Measurements from ENCODE around the gene SPTLC3.

DNA sequence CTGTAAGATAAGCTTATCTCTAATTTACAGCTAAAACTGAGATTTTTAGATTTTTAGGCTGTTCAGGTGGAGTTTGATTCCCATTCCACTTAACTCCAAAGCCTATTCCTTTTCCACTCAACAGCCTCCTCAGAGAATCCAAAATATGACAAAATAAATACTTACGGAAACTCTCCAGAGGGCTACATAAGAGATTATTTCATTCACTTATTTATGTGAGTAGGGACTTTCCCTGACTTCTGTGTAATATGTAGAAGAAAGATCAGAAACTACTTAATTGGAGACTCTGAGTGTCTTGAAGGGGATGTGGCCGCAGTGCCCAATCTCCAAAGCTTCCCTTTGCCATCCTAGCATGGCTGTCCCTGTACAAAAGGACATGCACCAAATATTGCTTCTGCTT is 140.2 kb downstream of the SPTLC3 start:
- TF ChIP-seq CTCF (conservative IDR thresholded peaks at IDR 0.05) (no peak), EZH2 (IDR thresholded peaks at IDR 0.05; ENCODE audit: low read depth) (no peak)
